Measurements from ENCODE around the gene GKAP1. TPM values are rescaled to one million over a fixed set of nuclear protein-coding genes. Genes with fewer than 3 reads are reported as not detected.
"Not testable (repeated sequence)": the region's sequence is repeated elsewhere in the genome, so short reads cannot be mapped to it uniquely, and the experiment has no call there.

GKAP1 gene
- 1 to 10 TPM; 3.7 to 4.8 TPM for total RNA-seq

- peak within 1 kb of the TSS; percentile 65 for H3K4me3 ChIP-seq
- H3K9ac ChIP-seq (ENCODE audit: low read depth in 2 of 2, low read length in 2 of 2), result peak within 1 kb of the TSS in 1 of 2 donors; percentile 81
- intact Hi-C loops (cut with DNase I); H3K9me3 ChIP-seq; H3K27me3 ChIP-seq; H3K36me3 ChIP-seq; H3K4me1 ChIP-seq: not testable (repeated sequence)
- peak within 1 kb of the TSS; percentile 71 for H3K27ac ChIP-seq
- peak; percentile 80 for DNase-seq
Measured at GRCh38 chr9:83817356-83818278, at the start of gene GKAP1. GKAP1 (minus strand) TSS chr9:83817769; CDS start chr9:83806517, 11,252 bp downstream.

DNA sequence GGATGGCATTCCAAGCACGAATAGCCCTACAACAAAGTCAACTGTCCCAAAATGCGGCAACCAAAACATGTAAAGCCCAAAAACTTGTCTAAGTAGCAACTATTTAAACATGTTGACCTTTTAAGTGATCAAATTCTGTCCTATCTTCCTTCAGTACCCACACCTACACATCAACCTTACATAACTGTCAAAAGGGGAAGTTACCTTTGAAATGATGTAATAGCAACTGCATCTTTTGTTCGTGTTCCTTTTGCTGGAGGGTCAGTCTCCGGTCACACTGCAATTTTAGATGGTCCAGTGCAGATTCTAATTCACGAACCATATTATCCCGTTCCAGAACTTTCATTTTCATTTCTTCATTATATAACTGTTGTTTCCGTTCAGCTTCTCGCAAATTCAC is 32.3 kb upstream of the GKAP1 start:
- H3K36me3 ChIP-seq; DNase-seq; H3K9me3 ChIP-seq; H3K27me3 ChIP-seq; H3K4me1 ChIP-seq; H3K9ac ChIP-seq (ENCODE audit: low read depth in 2 of 2, low read length in 2 of 2); H3K4me3 ChIP-seq; intact Hi-C loops (cut with DNase I); H3K27ac ChIP-seq: not testable (repeated sequence)

- H3K9ac ChIP-seq (ENCODE audit: low read depth in 2 of 2, low read length in 2 of 2); H3K27me3 ChIP-seq; H3K4me1 ChIP-seq; H3K27ac ChIP-seq; H3K36me3 ChIP-seq; DNase-seq; intact Hi-C loops (cut with DNase I); H3K4me3 ChIP-seq; H3K9me3 ChIP-seq: not testable (repeated sequence)
Measured at GRCh38 chr9:83837070-83837643, 19.6 kb upstream of the GKAP1 start.

- DNase-seq; H3K27me3 ChIP-seq; H3K4me3 ChIP-seq; intact Hi-C loops (cut with DNase I); H3K27ac ChIP-seq; H3K9me3 ChIP-seq; H3K36me3 ChIP-seq; H3K4me1 ChIP-seq; H3K9ac ChIP-seq (ENCODE audit: low read depth in 2 of 2, low read length in 2 of 2): not testable (repeated sequence)
Measured at GRCh38 chr9:83830426-83831071, 13.0 kb upstream of the GKAP1 start.

GRCh38 chr9:83824986-83825623 is 7.5 kb upstream of the GKAP1 start:
- H3K9me3 ChIP-seq; H3K36me3 ChIP-seq; H3K27ac ChIP-seq; DNase-seq; H3K4me3 ChIP-seq; H3K27me3 ChIP-seq; H3K4me1 ChIP-seq; H3K9ac ChIP-seq (ENCODE audit: low read depth in 2 of 2, low read length in 2 of 2); intact Hi-C loops (cut with DNase I): not testable (repeated sequence)

DNA sequence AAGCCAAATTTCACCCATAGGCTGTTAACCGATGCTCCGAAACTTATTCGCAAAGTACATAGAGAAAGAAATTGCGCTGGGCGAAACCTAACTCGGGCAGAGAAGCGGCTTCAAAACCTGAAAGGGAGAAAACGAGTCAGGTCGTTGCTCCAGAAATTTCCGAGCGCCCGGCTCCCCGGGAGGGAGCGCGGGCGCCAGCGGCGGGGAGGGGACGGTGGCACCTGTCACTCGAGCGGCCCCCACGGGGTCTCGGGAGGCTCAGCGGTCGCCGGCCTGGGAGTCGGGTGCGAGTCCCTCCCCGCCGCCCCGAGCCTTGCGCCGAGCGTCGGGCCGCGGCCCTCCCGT is 586 bp downstream of the GKAP1 start:
- H3K27ac ChIP-seq, result peak overlapping the region; percentile 71
- peak; percentile 37 for DNase-seq
- H3K36me3 ChIP-seq; H3K27me3 ChIP-seq; H3K9me3 ChIP-seq; H3K4me1 ChIP-seq; intact Hi-C loops (cut with DNase I): not testable (repeated sequence)
- peak overlapping the region; percentile 65 for H3K4me3 ChIP-seq
- H3K9ac ChIP-seq (ENCODE audit: low read depth in 2 of 2, low read length in 2 of 2), result peak overlapping the region in 1 of 2 donors; percentile 81

GRCh38 chr9:83815120-83815519 is 2.4 kb downstream of the GKAP1 start:
- H3K27ac ChIP-seq; H3K9ac ChIP-seq (ENCODE audit: low read depth in 2 of 2, low read length in 2 of 2); intact Hi-C loops (cut with DNase I); H3K36me3 ChIP-seq; H3K4me3 ChIP-seq; H3K9me3 ChIP-seq; H3K27me3 ChIP-seq; H3K4me1 ChIP-seq; DNase-seq: not testable (repeated sequence)

DNA sequence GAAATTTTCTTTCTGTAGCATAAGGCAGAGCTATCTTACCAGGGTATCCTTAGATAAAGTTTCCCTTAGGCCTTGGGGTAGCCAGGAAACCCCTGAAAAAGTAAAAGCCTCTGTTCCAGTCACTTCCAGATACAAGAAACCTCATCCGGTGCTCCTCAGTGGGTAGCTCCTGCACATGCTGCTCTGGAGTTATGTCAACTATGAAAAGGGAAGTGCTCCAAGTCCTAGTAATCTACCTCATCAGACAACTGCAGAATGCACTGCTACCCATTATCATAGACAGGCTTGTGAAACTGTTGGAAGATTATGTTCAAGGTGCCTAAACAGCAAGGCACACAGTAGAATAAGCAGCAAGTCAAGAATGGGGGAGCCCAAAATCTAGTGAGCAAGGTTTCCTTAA is 8.4 kb downstream of the GKAP1 start:
- H3K9ac ChIP-seq (ENCODE audit: low read depth in 2 of 2, low read length in 2 of 2); H3K27ac ChIP-seq; H3K9me3 ChIP-seq; H3K4me1 ChIP-seq; H3K4me3 ChIP-seq; intact Hi-C loops (cut with DNase I); DNase-seq; H3K36me3 ChIP-seq; H3K27me3 ChIP-seq: not testable (repeated sequence)

- H3K27ac ChIP-seq; H3K36me3 ChIP-seq; H3K4me1 ChIP-seq; H3K4me3 ChIP-seq; DNase-seq; H3K27me3 ChIP-seq; H3K9ac ChIP-seq (ENCODE audit: low read depth in 2 of 2, low read length in 2 of 2); intact Hi-C loops (cut with DNase I); H3K9me3 ChIP-seq: not testable (repeated sequence)
Measured at GRCh38 chr9:83804454-83804853, 13.1 kb downstream of the GKAP1 start.

- H3K27me3 ChIP-seq; DNase-seq; H3K4me1 ChIP-seq; H3K9me3 ChIP-seq; H3K27ac ChIP-seq; H3K36me3 ChIP-seq; H3K9ac ChIP-seq (ENCODE audit: low read depth in 2 of 2, low read length in 2 of 2); H3K4me3 ChIP-seq; intact Hi-C loops (cut with DNase I): not testable (repeated sequence)
Measured at GRCh38 chr9:83803941-83804340, 13.6 kb downstream of the GKAP1 start.

All from colonic mucosa (tissue), 4 donors.